OCI-LY7 (cell line): ENCODE data around the gene NUDCD3.

Experiments used
- CTCF ChIP-seq: fragments of 200-600 bp; sonication (generic); conservative IDR thresholded peaks from 2 replicates; pipeline ENCODE4 v1.5.1; 2014; ENCODE audit warnings: mild to moderate bottlenecking, antibody characterized with exemption, low read length, moderate library complexity, mixed read lengths
- EZH2phosphoT487 ChIP-seq: fragments of 200-600 bp; sonication (generic); IDR thresholded peaks from 2 replicates; pipeline ENCODE4 v1.6.1; 2018; ENCODE audit warnings: low read depth, borderline replicate concordance, mild to moderate bottlenecking, mixed run types, antibody characterized with exemption, low read length, moderate library complexity, mixed read lengths

GRCh38 chr7:44538093-44538797, 47.8 kb upstream of the NUDCD3 start:
- TF ChIP-seq CTCF = no peak
- no peak for TF ChIP-seq EZH2phosphoT487
